ENCODE results near the gene ALPP. TPM values are rescaled to one million over a fixed set of nuclear protein-coding genes. Genes with fewer than 3 reads are reported as not detected.
"Not testable (repeated sequence)": the region's sequence is repeated elsewhere in the genome, so short reads cannot be mapped to it uniquely, and the experiment has no call there.

The ALPP gene
- total RNA-seq, 1 donor from 2014 or later, result not detected

- no peak overlapping the region for H3K27ac Mint-ChIP-seq (ENCODE audit: unreplicated experiment)
- no peaks in the 10 kb centered on the region for H3K36me3 Mint-ChIP-seq (ENCODE audit: unreplicated experiment)
- no peak for DNase-seq (ENCODE audit: extremely low spot score, unreplicated experiment)
- no peak for TF ChIP-seq CTCF (IDR thresholded peaks at IDR 0.05)
- no peaks in the 10 kb centered on the region for H3K27me3 Mint-ChIP-seq (ENCODE audit: unreplicated experiment)
- H3K4me3 Mint-ChIP-seq (ENCODE audit: unreplicated experiment), result no peak overlapping the region
- no peaks in the 10 kb centered on the region for H3K9me3 Mint-ChIP-seq (ENCODE audit: unreplicated experiment)
- peaks cover 2% of the 10 kb centered on the region for H3K4me1 Mint-ChIP-seq (ENCODE audit: unreplicated experiment)
These were observed 41.4 kb upstream of the ALPP start for GRCh38 chr2:232336981-232337720.

- DNase-seq (ENCODE audit: extremely low spot score, unreplicated experiment); H3K27ac Mint-ChIP-seq (ENCODE audit: unreplicated experiment); H3K9me3 Mint-ChIP-seq (ENCODE audit: unreplicated experiment); H3K4me1 Mint-ChIP-seq (ENCODE audit: unreplicated experiment); H3K27me3 Mint-ChIP-seq (ENCODE audit: unreplicated experiment); H3K4me3 Mint-ChIP-seq (ENCODE audit: unreplicated experiment); H3K36me3 Mint-ChIP-seq (ENCODE audit: unreplicated experiment): not testable (repeated sequence)
These were observed 40.3 kb upstream of the ALPP start for GRCh38 chr2:232338094-232338758.

GRCh38 chr2:232338759-232339106 is 39.8 kb upstream of the ALPP start:
- Mint-ChIP-seq H3K9me3 (ENCODE audit: unreplicated experiment) (no peaks in the 10 kb centered on the region), H3K27ac (ENCODE audit: unreplicated experiment) (no peak overlapping the region), H3K36me3 (ENCODE audit: unreplicated experiment) (no peaks in the 10 kb centered on the region), H3K27me3 (ENCODE audit: unreplicated experiment) (no peaks in the 10 kb centered on the region), H3K4me1 (ENCODE audit: unreplicated experiment) (no peaks in the 10 kb centered on the region), H3K4me3 (ENCODE audit: unreplicated experiment) (no peak overlapping the region)
- no peak for TF ChIP-seq CTCF (IDR thresholded peaks at IDR 0.05)
- no peak for DNase-seq (ENCODE audit: extremely low spot score, unreplicated experiment)

- Mint-ChIP-seq H3K36me3 (ENCODE audit: unreplicated experiment) (no peaks in the 10 kb centered on the region), H3K27ac (ENCODE audit: unreplicated experiment) (no peak overlapping the region), H3K27me3 (ENCODE audit: unreplicated experiment) (no peaks in the 10 kb centered on the region), H3K9me3 (ENCODE audit: unreplicated experiment) (no peaks in the 10 kb centered on the region), H3K4me3 (ENCODE audit: unreplicated experiment) (no peak overlapping the region), H3K4me1 (ENCODE audit: unreplicated experiment) (no peaks in the 10 kb centered on the region)
- DNase-seq (ENCODE audit: extremely low spot score, unreplicated experiment), result no peak
- no peak for TF ChIP-seq CTCF (IDR thresholded peaks at IDR 0.05)
These were observed 39.1 kb upstream of the ALPP start for GRCh38 chr2:232339121-232340081.

GRCh38 chr2:232340171-232340935 is 38.2 kb upstream of the ALPP start:
- Mint-ChIP-seq H3K27ac (ENCODE audit: unreplicated experiment) (no peak overlapping the region), H3K4me1 (ENCODE audit: unreplicated experiment) (no peaks in the 10 kb centered on the region), H3K27me3 (ENCODE audit: unreplicated experiment) (no peaks in the 10 kb centered on the region), H3K4me3 (ENCODE audit: unreplicated experiment) (no peak overlapping the region), H3K36me3 (ENCODE audit: unreplicated experiment) (no peaks in the 10 kb centered on the region), H3K9me3 (ENCODE audit: unreplicated experiment) (no peaks in the 10 kb centered on the region)
- DNase-seq (ENCODE audit: extremely low spot score, unreplicated experiment), result no peak
- TF ChIP-seq CTCF (IDR thresholded peaks at IDR 0.05), result no peak

All from osteocyte (in vitro differentiated cells).